ENCODE data around the gene JAK2.

The JAK2 gene

DNA sequence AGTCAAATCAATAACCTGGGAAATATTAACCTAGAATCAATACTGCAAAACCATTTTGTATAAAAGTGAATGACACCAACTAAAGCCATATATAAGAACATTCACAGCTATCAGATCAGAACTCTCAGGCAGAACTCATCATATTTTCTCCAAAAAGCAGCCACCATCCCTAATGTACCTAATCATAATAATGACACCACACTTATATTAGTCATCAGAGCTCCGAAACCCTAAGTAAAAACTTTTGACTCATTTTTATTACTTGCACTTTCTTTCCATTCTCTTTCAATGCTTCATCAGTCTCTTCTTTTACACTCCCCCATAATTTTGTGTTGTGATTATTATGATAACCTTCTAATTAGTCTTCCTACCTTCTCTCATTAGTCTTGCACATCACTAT, 155.1 kb downstream of the JAK2 start:
- Histone ChIP-seq H3K4me1 (ENCODE audit: control insufficient read depth, insufficient read depth, low read length, poor library complexity, severe bottlenecking) (no peaks in the 10 kb centered on the region), H3K27ac (ENCODE audit: low read depth, low read length, severe bottlenecking) (no peak overlapping the region), H3K36me3 (ENCODE audit: control insufficient read depth, insufficient read depth, low read length) (no peaks in the 10 kb centered on the region), H3K4me3 (ENCODE audit: extremely low read depth, insufficient read depth, low read length, poor library complexity, severe bottlenecking) (no peak overlapping the region), H3K9me3 (ENCODE audit: control insufficient read depth, low read length) (no peaks in the 10 kb centered on the region)
- 100% methylated on average over 1 of the region's 1 CpG; no CpG with 5 or more reads in 1 of the 2 experiments for WGBS, 2 experiments (ENCODE audit: insufficient coverage in 2 of 2)

DNA sequence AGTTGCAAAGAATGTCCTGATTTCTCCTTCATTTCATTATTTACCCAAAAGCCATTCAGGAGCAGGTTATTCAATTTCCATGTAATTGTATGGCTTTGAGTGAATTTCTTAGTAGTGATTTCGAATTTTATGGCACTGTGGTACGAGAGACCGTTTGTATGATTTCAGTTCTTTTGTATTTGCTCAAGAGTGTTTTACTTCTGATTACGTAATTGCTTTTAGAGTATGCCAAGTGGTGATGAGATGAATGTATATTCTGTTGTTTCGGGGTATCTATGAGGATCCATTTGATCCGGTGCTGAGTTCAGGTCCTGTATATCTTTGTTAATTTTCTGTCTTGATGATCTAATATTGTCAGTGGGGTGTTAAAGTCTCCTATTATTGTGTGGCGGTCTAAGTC, 159.1 kb downstream of the JAK2 start:
- Histone ChIP-seq H3K4me3 (ENCODE audit: extremely low read depth, insufficient read depth, low read length, poor library complexity, severe bottlenecking) (no peak overlapping the region), H3K9me3 (ENCODE audit: control insufficient read depth, low read length) (no peaks in the 10 kb centered on the region), H3K27ac (ENCODE audit: low read depth, low read length, severe bottlenecking) (no peak overlapping the region), H3K4me1 (ENCODE audit: control insufficient read depth, insufficient read depth, low read length, poor library complexity, severe bottlenecking) (no peaks in the 10 kb centered on the region), H3K36me3 (ENCODE audit: control insufficient read depth, insufficient read depth, low read length) (no peaks in the 10 kb centered on the region)
- whole genome bisulfite sequencing, 2 experiments (ENCODE audit: insufficient coverage in 2 of 2): 81 to 96% methylated on average over 6 of the region's 7 CpGs

DNA sequence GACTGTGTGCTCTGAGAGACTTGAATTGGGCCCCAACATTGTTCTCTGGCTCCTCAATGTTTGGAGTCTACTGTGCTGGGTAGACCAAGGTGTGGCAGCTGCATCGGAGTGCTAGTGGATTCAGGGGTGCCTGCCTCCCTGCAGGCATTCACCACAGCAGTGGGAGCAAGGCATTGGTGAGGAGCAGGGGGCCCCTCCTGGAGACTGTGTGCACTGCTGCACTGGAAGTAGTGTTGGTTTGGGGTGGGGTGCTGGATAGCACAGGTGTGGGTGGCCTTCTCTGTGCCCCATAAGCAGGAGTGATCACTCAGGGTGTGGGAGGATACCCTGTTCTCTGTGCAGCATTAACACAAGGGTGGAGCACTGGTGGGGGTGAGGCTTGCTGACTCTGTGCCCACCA, 161.2 kb downstream of the JAK2 start:
- no peak overlapping the region for H3K27ac ChIP-seq (ENCODE audit: low read depth, low read length, severe bottlenecking)
- H3K4me1 ChIP-seq (ENCODE audit: control insufficient read depth, insufficient read depth, low read length, poor library complexity, severe bottlenecking): no peaks in the 10 kb centered on the region
- H3K9me3 ChIP-seq (ENCODE audit: control insufficient read depth, low read length): no peaks in the 10 kb centered on the region
- no peak overlapping the region for H3K4me3 ChIP-seq (ENCODE audit: extremely low read depth, insufficient read depth, low read length, poor library complexity, severe bottlenecking)
- WGBS, 2 experiments (ENCODE audit: insufficient coverage in 2 of 2): 40 to 100% methylated on average over 1 of the region's 1 CpG
- no peaks in the 10 kb centered on the region for H3K36me3 ChIP-seq (ENCODE audit: control insufficient read depth, insufficient read depth, low read length)

Data from mesodermal cell (in vitro differentiated cells).